SK-N-SH (cell line): ENCODE results near the gene TP73. TPM values are rescaled to one million over a fixed set of nuclear protein-coding genes. Genes with fewer than 3 reads are reported as not detected.

Experiments used
- CTCF ChIA-PET: fragments of 300-600, 350-600 bp; formaldehyde crosslinking; extraction: SDS; loops from one replicate; lab custom pipeline; 2021; lab: Yijun Ruan, JAX
- POLR2A ChIA-PET: fragments of 350-600 bp; sonication (Branson Sonifier 250); formaldehyde crosslinking; extraction: SDS; loops from one replicate; lab custom pipeline; 2020; ENCODE audit warnings: antibody characterized with exemption, inconsistent platforms; lab: Yijun Ruan, JAX
- DNase-seq: peaks from one replicate; pipeline ENCODE4 v3.0.0; 2012
- H2AFZ ChIP-seq: fragments of 200-600 bp; sonication (generic); 2 replicates; pipeline ENCODE4 v1.8.1; 2016; ENCODE audit warnings: antibody characterized with exemption, mild to moderate bottlenecking, low read depth
- H3F3A ChIP-seq: fragments of 200-600 bp; sonication (generic); replicated peaks from 2 replicates; pipeline ENCODE3; 2016; ENCODE audit warnings: antibody characterized with exemption, mild to moderate bottlenecking; ENCODE audit not compliant: insufficient read depth
- H3K27ac ChIP-seq, 2 experiments: fragments of 200-500 bp in 1 of 2; fragments of 200-600 bp in 1 of 2; sonication (Bioruptor generic) in 1 of 2; sonication (generic), shearing (Covaris generic) in 1 of 2; 2 replicates each; pipeline versions ENCODE4 v1.5.1 to v1.6.1; 2014 to 2016; ENCODE audit warnings: low read depth in 2 of 2, inconsistent platforms in 1 of 2, low read length in 1 of 2, mild to moderate bottlenecking in 1 of 2, mixed read lengths in 1 of 2
- H3K27me3 ChIP-seq: fragments of 200-600 bp; sonication (generic), shearing (Covaris generic); 2 replicates; pipeline ENCODE4 v1.6.1; 2016; ENCODE audit warnings: mixed run types; ENCODE audit not compliant: insufficient read depth
- H3K36me3 ChIP-seq, 2 experiments: fragments of 200-500 bp in 1 of 2; fragments of 200-600 bp in 1 of 2; sonication (Bioruptor generic) in 1 of 2; sonication (generic) in 1 of 2; replicated peaks in 1 of 2; 2 replicates each; pipeline versions ENCODE3 to v1.5.1; 2014 to 2016; ENCODE audit warnings: low read length in 1 of 2, mild to moderate bottlenecking in 1 of 2; ENCODE audit not compliant: insufficient read depth in 2 of 2, control insufficient read depth in 1 of 2
- H3K4me1 ChIP-seq, 2 experiments: fragments of 200-500 bp in 1 of 2; fragments of 200-600 bp in 1 of 2; sonication (Bioruptor generic) in 1 of 2; sonication (generic), shearing (Covaris generic) in 1 of 2; 2 replicates each; pipeline versions ENCODE4 v1.5.1 to v1.6.1; 2014 to 2016; ENCODE audit warnings: low read depth in 1 of 2, low read length in 1 of 2, mixed run types in 1 of 2; ENCODE audit not compliant: insufficient read depth in 2 of 2, control insufficient read depth in 1 of 2
- H3K4me2 ChIP-seq: fragments of 200-600 bp; sonication (generic), shearing (Covaris generic); 2 replicates; pipeline ENCODE4 v1.6.1; 2017; ENCODE audit warnings: mixed run types
- H3K4me3 ChIP-seq, 2 experiments: fragments of 200-500 bp in 1 of 2; fragments of 200-600 bp in 1 of 2; sonication (Bioruptor generic) in 1 of 2; sonication (generic), shearing (Covaris generic) in 1 of 2; 2 replicates each; pipeline versions ENCODE4 v1.5.1 to v1.8.1; 2014 to 2016; ENCODE audit warnings: low read depth in 2 of 2, inconsistent platforms in 1 of 2, low read length in 1 of 2, mild to moderate bottlenecking in 1 of 2, mixed read lengths in 1 of 2, moderate library complexity in 1 of 2
- H3K79me2 ChIP-seq: fragments of 200-600 bp; sonication (generic); 2 replicates; pipeline ENCODE4 v1.8.1; 2017; ENCODE audit warnings: mild to moderate bottlenecking; ENCODE audit not compliant: insufficient read depth
- H3K9ac ChIP-seq: fragments of 200-600 bp; sonication (generic); 2 replicates; pipeline ENCODE4 v1.6.1; 2017; ENCODE audit warnings: mixed run types
- H3K9me2 ChIP-seq: fragments of 200-600 bp; sonication (generic); 2 replicates; pipeline ENCODE4 v1.6.1; 2017; ENCODE audit warnings: mixed run types
- H3K9me3 ChIP-seq: fragments of 200-600 bp; sonication (generic); 2 replicates; pipeline ENCODE4 v1.6.1; 2017; ENCODE audit warnings: mixed run types, mild to moderate bottlenecking, moderate library complexity
- H4K20me1 ChIP-seq: fragments of 200-600 bp; sonication (generic); 2 replicates; pipeline ENCODE4 v1.6.1; 2017; ENCODE audit warnings: mild to moderate bottlenecking, mixed run types; ENCODE audit not compliant: insufficient read depth
- CHD2 ChIP-seq: fragments of 150-350 bp; IDR thresholded peaks from 2 replicates; pipeline ENCODE4 v1.6.1; 2018; ENCODE audit warnings: low read length; ENCODE audit not compliant: partially characterized antibody
- EZH2phosphoT487 ChIP-seq: fragments of 200-600 bp; sonication (generic); IDR thresholded peaks from 2 replicates; pipeline ENCODE4 v1.6.1; 2017; ENCODE audit warnings: low read depth, mixed run types, mild to moderate bottlenecking, antibody characterized with exemption, moderate library complexity, borderline replicate concordance
- GABPA ChIP-seq: IDR thresholded peaks from 2 replicates; pipeline ENCODE4 v1.4.0; 2012; ENCODE audit warnings: low read depth, mild to moderate bottlenecking
- MXI1 ChIP-seq: IDR thresholded peaks from 2 replicates; pipeline ENCODE4 v1.6.1; 2012; ENCODE audit warnings: mild to moderate bottlenecking, low read depth, low read length, improper control_type of control experiment
- NFIC ChIP-seq: IDR thresholded peaks from 2 replicates; pipeline ENCODE4 v1.4.0; 2012; ENCODE audit warnings: borderline replicate concordance
- NRF1 ChIP-seq: IDR thresholded peaks from 2 replicates; pipeline ENCODE4 v1.6.1; 2012; ENCODE audit warnings: low read depth, mild to moderate bottlenecking, low read length
- RAD21 ChIP-seq: IDR thresholded peaks from 2 replicates; pipeline ENCODE4 v1.6.1; 2012; ENCODE audit warnings: mild to moderate bottlenecking, low read length
- RXRA ChIP-seq: IDR thresholded peaks from 2 replicates; pipeline ENCODE4 v1.4.0; 2012; ENCODE audit warnings: low read depth, mild to moderate bottlenecking, borderline replicate concordance
- SMC3 ChIP-seq: IDR thresholded peaks from 2 replicates; pipeline ENCODE4 v1.6.1; 2012; ENCODE audit warnings: low read depth, low read length, improper control_type of control experiment
- TCF12 ChIP-seq: IDR thresholded peaks from 2 replicates; pipeline ENCODE4 v1.4.0; 2012
- USF2 ChIP-seq: fragments of 150-350 bp; IDR thresholded peaks from 2 replicates; pipeline ENCODE4 v1.6.1; 2017; ENCODE audit warnings: antibody characterized with exemption, low read length, low read depth, borderline replicate concordance
- WGBS: methylation state at CpG from one replicate; pipeline ENCODE4 v1.1.6; 2017; ENCODE audit warnings: low lambda C conversion rate; 5-methylcytosine and 5-hydroxymethylcytosine counted together
- polyA plus RNA-seq, 3 experiments: library from polyadenylated mRNA; depleted of rRNA; stranded (reverse); fragments of >200 nt; gene quantifications; 2 replicates each; pipeline ENCODE4 v1.2.3, GENCODE V29; 2012
- TF ChIP-seq, protein P1 (sequence below): fragments of 200-600 bp; sonication (generic); IDR thresholded peaks from 2 replicates; pipeline ENCODE4 v1.6.1; 2017; ENCODE audit warnings: antibody characterized with exemption, mild to moderate bottlenecking, moderate library complexity
- TF ChIP-seq, protein P2 (sequence below): IDR thresholded peaks from 2 replicates; pipeline ENCODE4; 2012

The TP73 gene
- polyA plus RNA-seq, 1 of the 3 experiments (the other 2 are of a cell fraction), result 0.64 TPM

DNA sequence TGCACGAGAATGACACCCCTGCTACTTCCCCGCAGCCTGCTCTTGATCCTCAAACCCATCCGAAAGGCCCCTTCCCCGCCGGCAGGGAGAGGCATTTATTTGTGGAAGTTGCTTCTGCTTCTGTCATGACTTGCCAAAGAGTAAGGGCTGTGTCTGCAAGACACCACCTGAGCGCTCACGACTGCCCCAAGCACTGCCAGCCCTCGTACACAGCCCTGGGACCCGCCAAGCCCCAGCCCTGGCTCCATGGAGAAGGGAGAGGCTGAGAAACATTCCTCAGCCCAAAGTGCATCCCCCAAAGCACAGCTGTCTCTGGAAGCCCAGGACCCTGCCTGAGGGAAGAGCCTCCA lies 33.8 kb upstream of the TP73 start:
- Histone ChIP-seq H4K20me1 (no peaks in the 10 kb centered on the region), H3K9me2 (no peaks in the 10 kb centered on the region), H3K9ac (no peak overlapping the region), H3K79me2 (0 out of 2 replicates have a peak, but pooled peaks cover 4% of the 10 kb centered on the region), H3K4me1 (peaks cover 0 to 14% of the 10 kb centered on the region in 2 experiments; a peak in 1 of 4 replicates), H3K36me3 (no peaks in the 10 kb centered on the region), H2AFZ (no peak overlapping the region), H3F3A (no peaks in the 10 kb centered on the region), H3K4me2 (no peak overlapping the region), H3K9me3 (no peaks in the 10 kb centered on the region), H3K27ac (no peak overlapping the region), H3K27me3 (no peaks in the 10 kb centered on the region), H3K4me3 (no peak overlapping the region)
- CTCF ChIA-PET, result interaction anchor here (0.6 to 6.4 kb wide), 49 partner anchors 10 to 483 kb away, joined by 3 to 78 read pairs (median 5); no protein-coding TSS in a partner anchor
- no peak for TF ChIP-seq NFIC
- no peak for TF ChIP-seq USF2
- TF ChIP-seq MXI1, result no peak
- no peak for TF ChIP-seq EZH2phosphoT487
- no peak for TF ChIP-seq GABPA
- no peak for TF ChIP-seq RXRA
- TF ChIP-seq CHD2, result no peak
- 55% methylated on average over 8 of the region's 9 CpGs for WGBS
- POLR2A ChIA-PET, result interaction anchor here (0.7 kb wide), 1 partner anchor 165 kb away, joined by 4 read pairs; no protein-coding TSS in a partner anchor
- no peak for DNase-seq

GRCh38 chr1:3618881-3619671 lies 33.2 kb upstream of the TP73 start:
- no peaks in the 10 kb centered on the region for H3K9me3 ChIP-seq
- CTCF ChIA-PET, result interaction anchor here (0.6 to 6.4 kb wide), 54 partner anchors 10 to 1503 kb away, joined by 3 to 78 read pairs (median 4); no protein-coding TSS in a partner anchor
- H3K9me2 ChIP-seq, result no peaks in the 10 kb centered on the region
- no peaks in the 10 kb centered on the region for H3F3A ChIP-seq
- WGBS, result 34% methylated on average over 10 of the region's 21 CpGs
- no peaks in the 10 kb centered on the region for H3K27me3 ChIP-seq
- H3K4me3 ChIP-seq, result peak overlapping the region in 1 of 2 experiments; percentile 45; a peak in 1 of 4 replicates
- DNase-seq, result peak; percentile 84
- H3K79me2 ChIP-seq, result peaks cover 4% of the 10 kb centered on the region
- TF ChIP-seq, protein P1, sequence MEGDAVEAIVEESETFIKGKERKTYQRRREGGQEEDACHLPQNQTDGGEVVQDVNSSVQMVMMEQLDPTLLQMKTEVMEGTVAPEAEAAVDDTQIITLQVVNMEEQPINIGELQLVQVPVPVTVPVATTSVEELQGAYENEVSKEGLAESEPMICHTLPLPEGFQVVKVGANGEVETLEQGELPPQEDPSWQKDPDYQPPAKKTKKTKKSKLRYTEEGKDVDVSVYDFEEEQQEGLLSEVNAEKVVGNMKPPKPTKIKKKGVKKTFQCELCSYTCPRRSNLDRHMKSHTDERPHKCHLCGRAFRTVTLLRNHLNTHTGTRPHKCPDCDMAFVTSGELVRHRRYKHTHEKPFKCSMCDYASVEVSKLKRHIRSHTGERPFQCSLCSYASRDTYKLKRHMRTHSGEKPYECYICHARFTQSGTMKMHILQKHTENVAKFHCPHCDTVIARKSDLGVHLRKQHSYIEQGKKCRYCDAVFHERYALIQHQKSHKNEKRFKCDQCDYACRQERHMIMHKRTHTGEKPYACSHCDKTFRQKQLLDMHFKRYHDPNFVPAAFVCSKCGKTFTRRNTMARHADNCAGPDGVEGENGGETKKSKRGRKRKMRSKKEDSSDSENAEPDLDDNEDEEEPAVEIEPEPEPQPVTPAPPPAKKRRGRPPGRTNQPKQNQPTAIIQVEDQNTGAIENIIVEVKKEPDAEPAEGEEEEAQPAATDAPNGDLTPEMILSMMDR, result peak; percentile 78
- TF ChIP-seq SMC3 (peak; percentile 90), NRF1 (peak; percentile 25; the same call in 1 of the 2 replicates), RAD21 (peak; percentile 84), TCF12 (no peak)
- TF ChIP-seq, protein P2, sequence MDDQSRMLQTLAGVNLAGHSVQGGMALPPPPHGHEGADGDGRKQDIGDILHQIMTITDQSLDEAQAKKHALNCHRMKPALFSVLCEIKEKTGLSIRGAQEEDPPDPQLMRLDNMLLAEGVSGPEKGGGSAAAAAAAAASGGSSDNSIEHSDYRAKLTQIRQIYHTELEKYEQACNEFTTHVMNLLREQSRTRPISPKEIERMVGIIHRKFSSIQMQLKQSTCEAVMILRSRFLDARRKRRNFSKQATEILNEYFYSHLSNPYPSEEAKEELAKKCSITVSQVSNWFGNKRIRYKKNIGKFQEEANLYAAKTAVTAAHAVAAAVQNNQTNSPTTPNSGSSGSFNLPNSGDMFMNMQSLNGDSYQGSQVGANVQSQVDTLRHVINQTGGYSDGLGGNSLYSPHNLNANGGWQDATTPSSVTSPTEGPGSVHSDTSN, result no peak
- POLR2A ChIA-PET, result interaction anchor here (0.7 kb wide), 1 partner anchor 166 kb away, joined by 4 read pairs; no protein-coding TSS in a partner anchor
- no peak overlapping the region for H3K27ac ChIP-seq
- no peaks in the 10 kb centered on the region for H4K20me1 ChIP-seq
- H3K36me3 ChIP-seq, result no peaks in the 10 kb centered on the region
- no peak overlapping the region for H3K9ac ChIP-seq
- H3K4me1 ChIP-seq, result peaks cover 0 to 19% of the 10 kb centered on the region in 2 experiments; a peak in 1 of 4 replicates
- no peak overlapping the region for H3K4me2 ChIP-seq
- H2AFZ ChIP-seq, result no peak overlapping the region
